Stimulated activated naive CD4-positive, alpha-beta T cell (primary cell): ENCODE measurements around the gene NTRK3.

ENCODE experiments used
- DNase-seq, 6 experiments: peaks; one replicate each; lab custom pipeline; 2025; lab: John Stamatoyannopoulos, UW

NTRK3 gene

DNA sequence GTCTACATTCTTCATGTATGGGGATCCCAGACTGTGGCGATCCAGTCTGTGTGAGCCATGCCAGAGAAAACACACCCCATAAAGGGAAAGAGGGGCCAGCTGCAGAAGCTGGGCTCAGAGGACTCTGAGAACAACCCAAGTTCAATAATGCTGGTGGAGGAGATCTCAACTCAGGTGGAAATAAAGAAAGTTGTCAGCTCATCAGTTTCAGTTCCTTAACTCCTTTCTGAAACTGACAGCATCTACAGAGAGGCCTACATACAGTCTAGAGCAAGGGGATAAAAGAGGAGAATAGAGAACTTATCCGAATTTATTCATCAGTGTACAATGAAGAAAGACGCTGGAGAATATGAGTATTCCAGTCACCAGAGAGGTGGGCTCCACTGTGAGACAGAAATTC is 77.0 kb downstream of the NTRK3 start:
- no peak for DNase-seq

DNA sequence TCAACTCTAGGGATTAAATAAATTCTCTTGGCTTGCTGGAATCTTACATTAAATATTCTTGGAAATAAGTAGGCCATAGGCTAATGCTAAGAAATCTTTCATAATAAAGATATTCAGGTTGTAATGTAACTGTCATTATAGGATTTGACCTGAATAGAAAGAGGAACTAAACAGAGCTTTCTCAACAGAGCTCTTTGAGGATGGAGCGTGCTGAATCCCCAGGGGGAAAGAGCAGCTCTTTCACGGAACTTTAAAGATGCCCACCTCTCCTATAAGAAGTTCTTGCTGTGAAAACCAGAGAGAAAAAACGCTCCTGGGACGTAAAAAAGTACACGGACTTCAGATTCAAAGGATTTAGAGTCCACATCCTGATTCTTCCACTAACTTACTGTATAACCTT is 77.9 kb downstream of the NTRK3 start:
- DNase-seq: no peak

DNA sequence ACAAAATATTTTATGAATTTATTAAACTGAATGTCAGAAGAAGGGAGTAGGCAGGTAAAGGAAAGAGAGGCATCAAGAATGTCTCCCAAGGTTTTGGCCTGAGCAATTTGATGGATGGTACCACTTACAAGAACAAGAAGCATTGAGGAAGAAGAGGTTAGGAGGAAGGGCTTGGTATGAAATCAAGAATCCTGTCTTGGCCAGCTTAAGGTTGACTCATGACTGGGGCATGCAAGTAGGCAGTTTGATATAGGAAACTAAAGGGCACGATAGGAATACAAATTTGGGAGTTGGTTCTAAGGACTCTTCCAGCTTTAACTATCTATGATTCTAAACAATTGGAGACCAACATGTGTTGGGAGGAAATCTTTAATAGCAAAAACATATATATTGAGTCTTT is 79.1 kb downstream of the NTRK3 start:
- no peak for DNase-seq

DNA sequence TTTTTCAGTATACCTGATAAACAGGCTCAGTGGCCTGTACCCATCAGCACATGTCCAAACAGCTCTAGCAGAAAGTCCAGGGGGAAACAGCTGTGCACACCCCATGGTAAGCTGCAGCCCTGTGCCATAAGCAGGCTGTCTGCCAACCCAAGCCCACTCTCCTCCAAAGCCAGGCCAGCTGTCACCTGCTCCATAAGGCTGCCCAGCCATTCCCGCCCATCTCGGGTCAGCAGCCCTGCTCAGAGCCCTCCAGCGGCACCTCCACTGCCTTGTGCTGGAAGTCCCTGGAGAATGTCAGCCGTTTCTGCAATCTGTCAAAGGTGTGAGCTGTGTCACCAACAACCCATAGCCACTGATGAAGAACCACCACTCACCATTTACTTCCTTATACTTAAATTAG is 82.0 kb downstream of the NTRK3 start:
- DNase-seq: no peak

DNA sequence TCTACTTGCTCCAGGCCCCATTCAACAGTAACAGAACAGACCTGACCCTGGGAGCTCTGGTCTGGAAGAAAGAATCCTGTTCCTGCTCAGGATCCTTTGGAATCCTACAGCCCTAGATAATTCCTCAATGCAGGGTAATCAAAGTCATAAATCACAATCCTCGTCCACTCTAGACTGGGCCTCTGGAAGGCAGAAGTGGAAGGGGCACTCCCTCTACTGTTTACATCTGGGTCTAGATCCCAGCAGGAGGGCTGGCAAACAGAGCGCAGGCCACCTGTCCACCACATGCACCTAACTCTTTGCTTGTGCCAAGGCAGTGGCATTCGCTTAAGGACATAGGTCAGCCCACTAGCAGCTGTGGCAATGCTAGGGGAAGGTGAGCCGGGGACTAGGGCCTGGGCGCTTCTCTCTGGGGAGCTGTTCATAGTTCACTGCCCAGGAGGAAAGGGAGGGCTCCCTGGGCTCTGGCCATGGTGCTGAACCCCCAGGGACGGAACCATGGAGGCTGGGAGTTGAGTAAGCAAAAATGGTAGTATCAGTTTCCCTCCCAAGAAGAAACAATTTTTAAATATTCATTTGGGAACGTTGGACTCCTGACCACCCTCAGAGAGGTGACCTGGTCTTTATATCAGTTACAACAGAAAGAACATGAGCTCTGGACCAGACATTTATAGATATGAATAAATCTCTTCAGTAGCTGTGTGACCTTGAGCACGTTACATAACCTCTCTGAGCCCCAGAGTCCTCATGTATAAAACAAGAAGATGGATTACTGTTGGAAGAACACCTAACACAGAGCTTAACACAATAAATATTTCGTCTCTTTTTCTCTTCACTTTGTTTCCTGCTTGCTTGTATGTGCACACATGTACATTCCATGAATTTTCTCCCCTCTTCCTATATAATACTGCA is 90.2 kb downstream of the NTRK3 start:
- no peak for DNase-seq

DNA sequence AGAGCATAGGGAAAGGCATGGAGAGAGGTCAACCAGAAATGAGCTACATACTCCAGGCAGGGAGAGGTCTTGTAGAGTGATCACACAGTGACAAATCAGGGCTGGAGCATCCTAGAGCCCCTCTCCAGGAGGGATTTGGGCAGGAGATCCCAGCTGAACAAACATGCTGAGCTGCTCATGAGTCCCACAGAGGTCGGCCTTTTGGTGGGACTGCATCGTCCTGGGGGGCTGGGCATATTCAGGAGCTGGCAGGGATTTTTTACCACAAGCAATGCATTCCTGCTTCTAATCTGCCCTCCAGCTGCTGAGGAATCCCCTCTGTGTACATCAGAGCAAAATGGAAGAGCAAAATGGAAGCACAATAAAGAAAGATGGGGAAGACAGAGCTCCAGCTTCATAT is 94.9 kb downstream of the NTRK3 start:
- DNase-seq: no peak

DNA sequence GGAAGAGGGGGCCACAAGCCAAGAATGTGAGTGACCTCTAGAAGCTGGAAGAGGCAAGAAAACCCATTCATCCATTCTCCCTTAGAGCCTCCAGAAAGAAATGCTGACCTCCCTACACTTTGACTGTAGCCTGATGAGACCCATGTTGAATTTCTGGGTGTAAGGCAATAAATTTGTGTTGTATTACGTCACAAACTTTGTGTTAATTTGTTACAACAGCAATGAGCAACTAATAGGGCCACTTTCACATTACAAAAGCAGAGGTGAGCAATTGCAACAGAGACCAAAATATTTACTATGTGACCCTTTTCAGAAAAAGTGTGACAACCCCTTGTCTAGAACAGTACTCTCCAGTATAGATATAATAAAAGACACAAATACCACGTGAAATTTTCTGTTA is 101.2 kb downstream of the NTRK3 start:
- no peak for DNase-seq

DNA sequence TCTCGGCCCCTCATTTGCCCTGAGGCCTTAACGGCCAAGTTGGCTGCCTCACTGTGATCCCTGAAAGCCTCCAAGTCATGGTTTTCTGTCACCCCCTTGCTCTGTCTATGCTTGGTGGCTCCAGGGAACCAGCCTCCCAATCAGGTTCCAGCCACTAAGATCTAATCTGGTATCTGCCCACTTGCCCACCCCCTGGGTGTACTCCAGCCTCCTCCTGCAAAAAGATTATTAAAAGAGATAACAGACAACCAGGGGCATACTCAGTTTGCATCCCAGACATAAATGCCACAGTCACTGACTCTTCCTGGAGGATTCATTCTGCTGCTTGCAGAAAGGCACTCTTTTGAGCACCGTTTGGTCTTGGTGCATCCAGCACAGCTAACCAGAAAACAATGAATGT is 103.9 kb downstream of the NTRK3 start:
- DNase-seq: no peak

DNA sequence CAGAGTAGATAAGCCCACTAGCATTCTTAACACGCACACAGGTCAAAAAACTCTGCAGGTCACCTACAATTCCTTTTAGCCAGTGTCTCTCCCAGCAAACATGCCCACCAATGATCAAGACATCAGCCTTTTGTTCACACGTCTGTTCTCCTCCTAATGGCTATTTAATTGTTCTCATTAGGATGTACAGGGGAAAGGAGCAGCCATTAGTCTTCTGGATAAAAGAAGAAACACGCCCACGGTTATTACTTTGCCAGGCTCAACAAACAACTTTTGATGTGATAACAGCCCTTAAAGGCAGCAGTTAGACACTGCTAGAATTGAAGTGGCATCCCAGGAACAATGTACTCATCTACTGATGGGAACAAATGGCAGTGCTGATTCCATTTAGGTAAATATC is 108.8 kb downstream of the NTRK3 start:
- DNase-seq: no peak

DNA sequence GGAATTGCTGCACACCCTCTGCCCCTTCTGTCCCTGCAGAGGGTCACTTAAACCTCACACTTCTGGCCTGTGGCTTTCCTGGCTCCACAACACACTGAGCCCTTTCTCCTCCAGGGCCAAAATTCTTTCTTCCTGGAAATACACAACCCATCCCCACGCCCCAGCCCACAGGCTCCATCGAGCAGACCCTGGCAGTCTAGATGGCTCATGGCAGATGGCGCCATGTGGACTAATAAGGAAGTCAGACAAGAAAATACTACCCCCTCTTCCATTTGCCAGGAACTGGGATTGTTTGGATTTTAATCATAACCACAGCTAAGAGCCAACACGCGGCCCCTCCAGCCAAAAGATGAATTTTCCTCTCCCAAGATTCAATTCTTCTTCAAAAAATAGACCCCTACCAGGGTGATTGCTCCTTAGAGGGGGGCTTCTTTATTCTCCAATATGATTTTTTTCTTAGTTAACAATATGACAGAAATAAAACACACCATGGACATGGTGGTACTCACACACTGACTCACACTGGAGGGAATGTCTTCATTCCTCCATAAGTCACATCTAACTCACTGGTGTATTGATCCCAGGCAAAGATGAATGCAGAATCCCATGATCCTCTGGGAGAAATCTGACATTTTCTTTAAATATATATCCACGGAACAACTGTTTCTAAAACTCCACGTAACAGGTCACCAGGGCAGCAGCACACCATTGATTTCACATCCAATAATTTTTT is 111.5 kb downstream of the NTRK3 start:
- no peak for DNase-seq

DNA sequence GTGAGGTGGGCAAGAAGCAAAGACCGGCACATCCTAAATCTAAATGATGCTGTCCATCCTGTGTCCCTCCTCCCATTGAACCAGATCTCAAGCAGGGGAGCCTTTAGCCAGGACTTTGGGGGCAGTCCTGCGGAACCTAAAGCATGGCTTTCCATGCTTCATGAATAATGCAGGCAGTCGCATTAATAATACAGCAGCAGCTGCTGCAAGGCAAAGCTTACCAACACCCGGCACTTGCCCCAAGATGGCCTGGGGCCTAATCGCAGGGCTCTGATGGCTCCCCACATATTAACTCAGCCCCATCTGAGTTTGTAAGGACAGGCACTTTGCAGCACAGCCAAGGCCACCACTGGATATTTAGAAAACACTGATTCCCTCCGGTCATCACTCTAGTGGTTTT is 114.4 kb downstream of the NTRK3 start:
- no peak for DNase-seq

DNA sequence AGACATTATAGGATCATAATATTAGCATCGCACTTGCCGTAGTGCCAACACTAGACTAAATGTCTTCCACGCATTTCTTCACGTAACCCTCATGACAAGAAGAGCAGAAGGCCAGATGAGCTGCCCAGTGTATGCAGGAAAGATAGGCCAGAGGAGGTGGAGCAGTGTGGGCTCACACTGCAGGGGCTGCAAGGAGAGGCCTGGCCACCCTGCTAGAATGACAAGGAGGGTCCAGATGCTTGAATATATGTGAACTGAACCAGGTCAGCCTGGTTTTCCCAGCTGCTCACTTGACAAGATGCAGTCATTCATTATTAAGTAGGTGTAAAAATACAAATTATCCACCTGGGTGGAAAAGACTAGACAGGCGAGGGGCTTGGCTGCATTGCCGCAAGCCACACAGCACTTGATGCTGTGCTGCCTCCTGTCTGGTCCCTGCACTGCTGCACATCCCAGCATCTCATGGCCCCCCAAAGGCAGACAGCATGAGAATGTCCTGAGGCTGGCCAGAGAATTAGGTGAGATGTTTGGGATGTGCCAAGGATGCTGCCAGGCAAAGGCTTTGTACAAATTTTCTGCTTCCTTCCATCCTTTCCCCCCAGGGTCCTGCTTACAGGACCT is 115.2 kb downstream of the NTRK3 start:
- no peak for DNase-seq

DNA sequence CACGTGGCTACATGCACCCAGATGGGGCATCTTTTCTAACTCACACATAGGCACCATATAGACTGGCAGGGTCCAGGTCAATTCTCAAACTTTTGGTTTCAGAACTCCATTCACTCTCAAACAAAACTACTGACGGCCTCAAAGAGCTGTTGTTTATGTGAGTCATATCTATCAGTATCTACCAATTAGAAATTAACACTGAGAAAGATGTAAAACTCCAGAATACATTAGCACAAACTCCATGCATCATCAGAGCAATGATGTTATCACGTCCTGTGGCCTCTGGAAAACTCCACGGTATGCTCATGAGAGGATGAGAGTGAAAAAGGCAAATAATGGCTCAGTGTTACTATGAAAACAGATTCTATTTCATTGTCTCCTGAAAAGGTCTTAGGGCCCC is 116.1 kb downstream of the NTRK3 start:
- no peak for DNase-seq

DNA sequence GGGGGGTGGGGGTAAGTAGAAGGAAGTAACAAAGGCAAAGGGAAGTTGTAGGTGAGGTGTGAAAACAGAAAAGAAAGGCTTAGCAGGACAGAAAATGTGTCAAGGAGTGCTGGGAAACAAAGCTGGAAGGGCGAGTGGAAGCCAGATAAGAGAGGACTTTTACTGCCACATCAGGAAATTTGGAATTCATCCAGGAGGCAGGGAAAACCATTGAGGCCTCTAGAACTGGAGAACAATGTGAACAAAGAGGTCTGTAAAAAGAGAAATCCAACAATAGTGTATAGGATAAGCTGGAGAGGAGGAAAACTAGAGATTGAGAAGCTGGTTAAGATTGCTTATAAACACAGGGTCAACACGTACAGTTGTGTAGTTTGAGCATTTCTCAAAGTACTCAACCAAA is 116.6 kb downstream of the NTRK3 start:
- no peak for DNase-seq

DNA sequence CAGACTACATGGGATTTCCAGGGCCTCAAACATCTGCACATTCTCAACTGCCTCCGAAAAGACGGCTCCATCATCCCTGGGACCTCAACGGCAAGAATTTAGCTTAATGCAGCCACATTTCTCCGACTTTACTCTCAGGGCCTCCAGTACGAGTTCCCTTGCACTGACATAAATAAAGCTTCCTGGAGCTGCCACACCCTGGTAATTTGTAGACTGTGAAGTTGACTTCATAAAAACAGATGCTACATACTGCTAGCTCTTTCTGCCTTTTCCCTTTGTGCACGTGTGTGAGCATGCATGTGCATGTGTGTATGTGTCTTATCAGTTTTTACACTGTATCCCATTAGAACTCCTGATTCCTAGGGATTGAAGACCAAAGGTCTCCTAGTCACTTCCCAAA is 122.7 kb downstream of the NTRK3 start:
- no peak for DNase-seq

DNA sequence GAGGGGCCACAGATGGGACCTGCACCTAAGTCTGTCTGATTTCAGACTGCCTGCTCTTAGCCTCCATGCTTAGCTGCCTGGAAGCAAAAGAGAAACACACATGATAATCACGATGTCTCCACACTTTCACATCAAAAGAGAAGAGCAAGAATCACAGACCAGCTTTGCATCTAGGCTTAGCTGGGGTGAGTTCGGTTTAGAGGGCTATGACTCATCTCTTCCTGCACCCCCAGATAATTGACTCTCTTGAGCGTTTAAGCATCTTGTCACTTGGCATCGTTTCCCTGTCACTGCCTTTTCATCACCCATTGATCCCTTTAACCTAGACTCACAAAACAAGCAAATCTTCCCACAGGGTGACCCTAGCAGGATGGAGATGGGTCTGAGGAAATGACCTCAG is 124.0 kb downstream of the NTRK3 start:
- DNase-seq: no peak

DNA sequence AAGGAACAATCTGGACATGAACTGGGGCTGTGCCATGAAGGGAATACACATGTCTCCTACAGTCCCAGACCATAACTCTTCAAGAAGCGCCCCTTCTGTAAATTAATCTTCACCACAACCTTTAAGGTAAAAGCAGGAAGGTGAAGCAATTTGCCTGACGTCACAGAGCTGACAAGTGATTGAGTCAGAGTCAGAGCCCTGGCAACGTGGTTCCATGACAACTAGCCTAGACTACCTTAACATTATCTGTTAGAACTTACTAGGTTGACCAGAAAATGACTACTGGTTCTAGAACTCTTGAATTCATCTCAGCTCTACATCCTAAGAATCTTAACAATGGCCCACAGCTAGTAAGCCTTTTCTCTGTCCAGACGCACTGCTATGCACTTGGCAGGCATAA is 124.6 kb downstream of the NTRK3 start:
- DNase-seq: no peak

DNA sequence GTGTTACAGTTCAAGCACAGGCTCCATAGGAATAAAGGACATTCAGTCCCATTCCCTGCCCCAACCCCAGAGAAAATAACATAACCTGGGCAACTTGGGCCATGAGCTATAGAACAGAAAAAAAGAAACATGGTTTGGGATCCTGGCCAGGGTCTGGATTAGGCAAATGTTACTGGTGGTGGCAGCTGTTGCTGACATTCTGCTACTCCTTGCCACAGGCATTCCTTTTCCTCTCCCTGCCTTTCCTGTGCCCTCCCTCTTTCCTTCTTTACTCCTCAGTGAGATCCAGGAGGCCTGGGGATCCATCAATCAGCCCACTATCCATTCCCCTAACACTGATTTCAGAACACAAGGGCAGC is 129.1 kb downstream of the NTRK3 start:
- DNase-seq: no peak

DNA sequence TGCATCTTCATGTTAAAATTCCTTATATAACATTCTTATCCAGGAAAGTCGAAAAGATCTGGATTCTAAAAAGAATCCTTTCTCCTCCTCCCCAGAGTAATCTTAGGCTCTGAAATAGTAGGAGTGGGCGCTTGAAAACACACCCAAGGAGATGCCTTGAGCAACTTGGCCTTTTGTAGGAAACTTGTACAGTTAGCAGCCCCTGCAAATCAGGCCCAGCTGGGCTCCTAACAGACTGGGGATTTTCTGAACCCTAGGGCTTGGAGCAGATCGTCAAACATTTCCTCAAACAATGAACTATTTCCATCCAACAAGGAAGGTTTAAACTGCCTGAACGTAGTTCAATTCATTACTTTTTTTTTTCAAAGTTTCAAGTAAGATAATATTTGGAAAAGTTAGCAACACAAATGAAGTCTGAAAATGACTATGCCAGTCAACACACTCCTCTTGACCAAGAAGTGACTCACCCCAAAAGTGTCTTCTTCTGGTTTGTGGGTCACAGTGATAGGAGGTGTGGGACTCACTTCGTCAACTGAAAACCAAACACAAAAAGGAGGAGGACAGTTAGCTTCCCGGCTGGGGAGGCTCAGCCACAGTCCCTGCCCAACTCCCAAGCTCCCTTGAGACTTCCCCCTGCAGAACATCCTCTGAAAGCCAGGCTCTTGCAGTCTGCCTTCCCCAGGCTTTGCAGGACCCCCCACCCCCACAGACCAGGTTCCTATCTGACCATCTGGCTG is 129.7 kb downstream of the NTRK3 start:
- no peak for DNase-seq

DNA sequence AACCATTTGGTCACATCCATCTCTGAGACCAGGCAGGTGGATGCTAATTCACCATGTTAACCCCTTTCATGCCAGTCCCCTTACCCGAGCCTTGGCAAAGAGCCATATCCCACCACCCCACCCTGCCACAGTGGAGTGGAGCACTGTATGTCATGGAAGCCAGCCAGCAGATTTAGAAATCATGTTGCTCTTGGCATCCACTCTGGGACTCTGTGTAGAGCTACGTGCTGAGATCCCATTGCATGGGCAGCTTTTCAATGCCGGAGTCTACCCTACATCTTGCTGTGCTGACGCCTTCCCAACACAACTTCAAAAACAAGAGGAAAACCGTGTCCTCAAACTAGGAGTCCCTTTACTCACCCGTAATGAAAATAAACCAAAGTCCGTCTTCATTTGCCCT is 131.0 kb downstream of the NTRK3 start:
- no peak for DNase-seq

DNA sequence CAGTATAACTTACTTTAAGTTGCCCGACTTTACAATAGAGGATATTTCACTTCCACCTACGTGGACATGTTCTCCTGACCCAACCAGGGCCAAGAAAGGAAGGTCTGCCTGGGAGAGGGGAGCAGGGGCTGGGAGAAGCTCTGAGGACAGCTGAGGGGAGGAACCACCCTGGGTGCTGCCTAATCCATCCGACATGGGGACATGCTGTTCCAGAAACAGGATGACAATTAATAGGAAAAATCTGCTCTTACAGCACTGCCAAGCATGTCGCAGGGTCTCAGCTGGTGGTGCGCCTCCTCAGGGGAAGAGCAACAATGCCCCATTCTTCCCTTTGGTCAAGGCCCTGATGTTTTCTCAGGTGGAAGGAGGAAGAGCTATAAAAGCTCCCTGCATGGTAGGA is 132.3 kb downstream of the NTRK3 start:
- no peak for DNase-seq

DNA sequence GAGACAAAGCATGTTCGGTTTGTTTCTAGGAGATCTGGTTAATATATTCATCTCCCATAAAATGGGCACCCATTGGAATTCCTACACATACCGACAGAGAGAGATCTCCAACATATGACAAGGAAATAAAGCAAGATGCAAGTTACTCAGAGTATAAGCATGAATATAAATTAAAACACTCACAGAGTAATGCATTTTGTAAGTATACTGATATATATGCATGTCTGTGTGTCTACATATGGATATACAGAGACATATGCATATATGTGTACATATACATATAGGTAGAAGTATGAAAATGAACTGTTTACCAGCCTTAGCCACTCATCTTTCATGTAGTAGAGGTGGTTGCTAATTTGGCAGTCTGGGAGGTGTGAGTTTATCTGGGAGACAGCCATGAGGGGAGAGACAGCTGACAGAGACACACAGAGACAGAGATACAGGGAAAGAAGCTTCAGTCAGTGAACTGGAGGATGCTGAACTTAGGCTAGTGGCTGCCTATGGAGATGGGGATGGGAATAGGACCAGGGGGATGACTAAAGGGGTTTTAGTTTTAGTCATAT is 134.5 kb downstream of the NTRK3 start:
- DNase-seq: no peak
